ENCODE measurements around the gene THBS2. TPM values are rescaled to one million over a fixed set of nuclear protein-coding genes. Genes with fewer than 3 reads are reported as not detected.
"Not testable (repeated sequence)": the region's sequence is repeated elsewhere in the genome, so short reads cannot be mapped to it uniquely, and the experiment has no call there.

Gene THBS2
- total RNA-seq, 1 donor: 519 TPM

GRCh38 chr6:169199625-169200335 is 53.9 kb downstream of the THBS2 start:
- DNase-seq (ENCODE audit: low read depth): no peak
- no peak for TF ChIP-seq CTCF (IDR thresholded peaks at IDR 0.05; ENCODE audit: insufficient read depth, low read length)
- H3K4me3 ChIP-seq (ENCODE audit: low read depth, low read length): no peak overlapping the region

GRCh38 chr6:169198885-169199284 is 54.8 kb downstream of the THBS2 start:
- H3K4me3 ChIP-seq (ENCODE audit: low read depth, low read length): no peak overlapping the region
- no peak for DNase-seq (ENCODE audit: low read depth)
- no peak for TF ChIP-seq CTCF (IDR thresholded peaks at IDR 0.05; ENCODE audit: insufficient read depth, low read length)

GRCh38 chr6:169197929-169198328 is 55.7 kb downstream of the THBS2 start:
- H3K4me3 ChIP-seq (ENCODE audit: low read depth, low read length); DNase-seq (ENCODE audit: low read depth): not testable (repeated sequence)

- DNase-seq (ENCODE audit: low read depth); H3K4me3 ChIP-seq (ENCODE audit: low read depth, low read length): not testable (repeated sequence)
These were observed 57.4 kb downstream of the THBS2 start for GRCh38 chr6:169196279-169196678.

- peak; percentile 56 for DNase-seq (ENCODE audit: low read depth)
- no peak overlapping the region for H3K4me3 ChIP-seq (ENCODE audit: low read depth, low read length)
- TF ChIP-seq CTCF (IDR thresholded peaks at IDR 0.05; ENCODE audit: insufficient read depth, low read length): no peak
These were observed 58.9 kb downstream of the THBS2 start for GRCh38 chr6:169194737-169195136.

GRCh38 chr6:169190970-169191369 is 62.7 kb downstream of the THBS2 start:
- DNase-seq (ENCODE audit: low read depth): peak; percentile 40
- H3K4me3 ChIP-seq (ENCODE audit: low read depth, low read length): no peak overlapping the region
- TF ChIP-seq CTCF (IDR thresholded peaks at IDR 0.05; ENCODE audit: insufficient read depth, low read length): no peak

- DNase-seq (ENCODE audit: low read depth): peak; percentile 100
- H3K4me3 ChIP-seq (ENCODE audit: low read depth, low read length): no peak overlapping the region
- TF ChIP-seq CTCF (IDR thresholded peaks at IDR 0.05; ENCODE audit: insufficient read depth, low read length): no peak
These were observed 63.5 kb downstream of the THBS2 start for GRCh38 chr6:169190144-169190584.

GRCh38 chr6:169189686-169190085 is 64.0 kb downstream of the THBS2 start:
- peak; percentile 63 for DNase-seq (ENCODE audit: low read depth)
- no peak for TF ChIP-seq CTCF (IDR thresholded peaks at IDR 0.05; ENCODE audit: insufficient read depth, low read length)
- H3K4me3 ChIP-seq (ENCODE audit: low read depth, low read length): no peak overlapping the region
